Measurements from ENCODE around the gene AKAP6.

Gene AKAP6

DNA sequence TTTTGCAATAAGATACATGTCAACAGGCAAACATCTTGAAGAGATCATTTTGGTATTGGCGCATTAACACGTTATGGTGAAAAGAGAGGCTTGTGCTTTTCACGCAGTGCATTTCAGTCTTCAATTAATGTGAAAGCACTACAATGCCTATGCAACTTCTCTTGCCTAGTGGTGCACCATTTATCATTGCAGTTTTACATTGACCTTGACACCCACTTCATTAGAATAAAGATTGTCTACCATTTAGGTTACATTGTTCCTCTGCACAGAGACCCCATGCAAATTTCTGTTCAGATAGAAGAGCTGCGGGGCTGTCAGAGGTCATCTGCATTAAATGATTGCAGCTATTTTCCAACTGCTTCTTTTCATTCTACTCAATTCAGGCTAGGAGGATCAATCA lies 397.4 kb downstream of the AKAP6 start:
- Histone ChIP-seq H3K27ac (ENCODE audit: insufficient read depth, low read length, poor library complexity, severe bottlenecking) (no peak overlapping the region), H3K4me1 (ENCODE audit: control insufficient read depth, insufficient read depth, low read length, poor library complexity, severe bottlenecking) (no peaks in the 10 kb centered on the region), H3K4me3 (ENCODE audit: insufficient read depth, low read depth, low read length, poor library complexity, severe bottlenecking) (no peak overlapping the region), H3K9me3 (ENCODE audit: control insufficient read depth, low read length) (no peaks in the 10 kb centered on the region), H3K27me3 (replicated peaks; ENCODE audit: control insufficient read depth, insufficient read depth, low read length, poor library complexity, severe bottlenecking) (no peaks in the 10 kb centered on the region), H3K36me3 (ENCODE audit: control insufficient read depth, insufficient read depth, low read length) (no peaks in the 10 kb centered on the region)
- no peak for DNase-seq

DNA sequence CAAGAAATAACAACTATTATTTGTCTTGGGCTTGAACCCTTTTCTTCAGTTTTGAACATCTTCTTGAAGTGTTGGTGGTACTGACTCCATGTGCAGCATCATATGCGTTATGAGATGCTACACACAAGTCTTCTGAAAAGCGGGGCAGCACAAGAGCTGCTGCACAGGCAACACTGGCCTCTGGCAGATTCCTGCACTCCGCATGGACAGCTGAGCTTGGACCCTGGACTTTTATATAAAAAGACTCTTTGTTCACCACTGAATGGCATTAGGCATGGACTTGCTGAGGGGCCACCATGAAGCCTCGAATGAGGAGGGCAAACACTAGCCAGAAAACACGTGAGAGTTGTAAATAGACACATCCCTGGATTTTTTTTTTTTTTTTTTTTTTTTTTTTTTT lies 398.7 kb downstream of the AKAP6 start:
- Histone ChIP-seq H3K27me3 (replicated peaks; ENCODE audit: control insufficient read depth, insufficient read depth, low read length, poor library complexity, severe bottlenecking) (no peaks in the 10 kb centered on the region), H3K36me3 (ENCODE audit: control insufficient read depth, insufficient read depth, low read length) (no peaks in the 10 kb centered on the region), H3K4me1 (ENCODE audit: control insufficient read depth, insufficient read depth, low read length, poor library complexity, severe bottlenecking) (no peaks in the 10 kb centered on the region), H3K9me3 (ENCODE audit: control insufficient read depth, low read length) (no peaks in the 10 kb centered on the region), H3K27ac (ENCODE audit: insufficient read depth, low read length, poor library complexity, severe bottlenecking) (no peak overlapping the region), H3K4me3 (ENCODE audit: insufficient read depth, low read depth, low read length, poor library complexity, severe bottlenecking) (no peak overlapping the region)
- DNase-seq, result no peak

DNA sequence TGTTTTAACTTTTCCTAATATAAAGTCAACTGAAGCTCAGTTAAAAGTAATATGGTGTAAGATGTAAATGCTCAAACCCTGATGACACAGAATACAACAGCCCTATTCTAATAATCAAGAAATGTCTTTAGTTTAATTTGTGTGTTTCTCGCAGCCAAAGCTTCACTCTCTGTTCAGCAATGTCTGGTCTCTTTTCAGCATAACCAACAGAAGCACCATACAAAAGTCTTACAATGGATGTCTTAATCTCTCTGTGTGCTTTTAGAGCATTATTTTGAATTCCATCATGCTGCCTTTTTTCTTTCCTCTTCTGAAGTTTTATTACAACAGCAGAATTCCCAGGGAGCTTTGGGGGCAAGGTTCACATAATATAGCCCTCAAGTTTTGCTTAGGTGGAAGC lies 399.4 kb downstream of the AKAP6 start:
- H3K36me3 ChIP-seq (ENCODE audit: control insufficient read depth, insufficient read depth, low read length), result no peaks in the 10 kb centered on the region
- H3K9me3 ChIP-seq (ENCODE audit: control insufficient read depth, low read length), result no peaks in the 10 kb centered on the region
- no peaks in the 10 kb centered on the region for H3K27me3 ChIP-seq (replicated peaks; ENCODE audit: control insufficient read depth, insufficient read depth, low read length, poor library complexity, severe bottlenecking)
- DNase-seq, result no peak
- no peak overlapping the region for H3K4me3 ChIP-seq (ENCODE audit: insufficient read depth, low read depth, low read length, poor library complexity, severe bottlenecking)
- no peak overlapping the region for H3K27ac ChIP-seq (ENCODE audit: insufficient read depth, low read length, poor library complexity, severe bottlenecking)
- H3K4me1 ChIP-seq (ENCODE audit: control insufficient read depth, insufficient read depth, low read length, poor library complexity, severe bottlenecking), result no peaks in the 10 kb centered on the region

DNA sequence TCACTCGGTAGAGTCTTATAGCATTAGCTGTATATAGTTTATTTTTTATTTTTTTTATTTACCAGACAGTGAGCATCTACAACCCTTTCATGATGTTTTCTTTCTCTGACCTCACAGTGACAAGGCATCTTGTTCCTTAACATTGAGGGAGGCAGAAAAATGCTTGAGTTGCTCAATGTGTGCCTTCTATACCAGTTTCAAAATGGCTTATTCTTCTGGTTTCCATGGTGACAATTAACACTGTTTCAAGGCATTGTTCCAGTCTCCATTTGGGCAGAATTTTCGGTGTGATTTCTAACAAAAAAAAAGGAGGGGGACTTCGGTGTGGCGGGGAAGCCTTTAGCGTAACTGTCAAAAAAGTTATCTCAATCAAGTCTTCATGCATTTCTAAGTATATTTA lies 399.9 kb downstream of the AKAP6 start:
- no peak for DNase-seq
- Histone ChIP-seq H3K4me3 (ENCODE audit: insufficient read depth, low read depth, low read length, poor library complexity, severe bottlenecking) (no peak overlapping the region), H3K9me3 (ENCODE audit: control insufficient read depth, low read length) (no peaks in the 10 kb centered on the region), H3K4me1 (ENCODE audit: control insufficient read depth, insufficient read depth, low read length, poor library complexity, severe bottlenecking) (no peaks in the 10 kb centered on the region), H3K27me3 (replicated peaks; ENCODE audit: control insufficient read depth, insufficient read depth, low read length, poor library complexity, severe bottlenecking) (no peaks in the 10 kb centered on the region), H3K27ac (ENCODE audit: insufficient read depth, low read length, poor library complexity, severe bottlenecking) (no peak overlapping the region), H3K36me3 (ENCODE audit: control insufficient read depth, insufficient read depth, low read length) (no peaks in the 10 kb centered on the region)

DNA sequence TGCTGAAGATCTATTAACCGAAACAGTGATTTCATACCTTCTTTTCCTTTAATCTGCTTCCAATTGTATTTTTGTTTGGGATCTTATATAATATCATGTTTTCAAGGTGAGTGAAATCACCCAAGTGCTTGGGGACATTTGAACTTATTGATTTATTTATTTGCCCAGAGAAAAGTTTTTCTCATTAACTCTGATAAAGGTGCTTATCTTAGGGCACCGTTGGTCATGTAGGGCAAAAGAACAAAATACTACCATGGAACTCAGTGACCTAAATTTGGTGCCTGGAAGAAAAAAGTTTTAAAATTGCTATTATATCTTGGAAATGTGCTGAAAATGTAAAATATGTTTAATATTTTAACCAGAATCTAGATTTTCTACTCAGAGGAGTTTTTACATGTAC lies 402.2 kb downstream of the AKAP6 start:
- no peaks in the 10 kb centered on the region for H3K36me3 ChIP-seq (ENCODE audit: control insufficient read depth, insufficient read depth, low read length)
- H3K9me3 ChIP-seq (ENCODE audit: control insufficient read depth, low read length), result no peaks in the 10 kb centered on the region
- no peak overlapping the region for H3K27ac ChIP-seq (ENCODE audit: insufficient read depth, low read length, poor library complexity, severe bottlenecking)
- no peak overlapping the region for H3K4me3 ChIP-seq (ENCODE audit: insufficient read depth, low read depth, low read length, poor library complexity, severe bottlenecking)
- DNase-seq, result no peak
- H3K27me3 ChIP-seq (replicated peaks; ENCODE audit: control insufficient read depth, insufficient read depth, low read length, poor library complexity, severe bottlenecking), result no peaks in the 10 kb centered on the region
- H3K4me1 ChIP-seq (ENCODE audit: control insufficient read depth, insufficient read depth, low read length, poor library complexity, severe bottlenecking), result no peaks in the 10 kb centered on the region

DNA sequence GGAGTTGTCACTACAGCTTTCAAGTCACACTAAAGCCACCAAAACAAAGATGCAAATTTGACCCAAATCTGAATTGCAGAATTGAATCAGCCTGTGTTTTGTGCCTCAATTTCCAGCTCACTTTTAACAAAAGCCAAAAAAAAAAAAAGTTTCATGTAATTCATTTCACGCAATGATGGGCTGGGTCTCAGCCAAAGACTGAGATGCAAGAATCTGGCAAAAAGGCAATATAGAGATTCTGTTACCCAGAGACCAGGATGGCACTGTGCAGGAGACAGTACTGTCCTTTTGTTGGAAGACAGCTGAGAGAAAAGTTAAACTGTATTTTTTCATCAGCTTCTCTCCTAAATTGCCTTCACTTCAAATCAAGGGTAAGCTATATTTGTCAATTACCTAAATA lies 403.9 kb downstream of the AKAP6 start:
- DNase-seq, result no peak
- Histone ChIP-seq H3K27me3 (replicated peaks; ENCODE audit: control insufficient read depth, insufficient read depth, low read length, poor library complexity, severe bottlenecking) (no peaks in the 10 kb centered on the region), H3K36me3 (ENCODE audit: control insufficient read depth, insufficient read depth, low read length) (no peaks in the 10 kb centered on the region), H3K27ac (ENCODE audit: insufficient read depth, low read length, poor library complexity, severe bottlenecking) (no peak overlapping the region), H3K4me3 (ENCODE audit: insufficient read depth, low read depth, low read length, poor library complexity, severe bottlenecking) (no peak overlapping the region), H3K9me3 (ENCODE audit: control insufficient read depth, low read length) (no peaks in the 10 kb centered on the region), H3K4me1 (ENCODE audit: control insufficient read depth, insufficient read depth, low read length, poor library complexity, severe bottlenecking) (no peaks in the 10 kb centered on the region)

DNA sequence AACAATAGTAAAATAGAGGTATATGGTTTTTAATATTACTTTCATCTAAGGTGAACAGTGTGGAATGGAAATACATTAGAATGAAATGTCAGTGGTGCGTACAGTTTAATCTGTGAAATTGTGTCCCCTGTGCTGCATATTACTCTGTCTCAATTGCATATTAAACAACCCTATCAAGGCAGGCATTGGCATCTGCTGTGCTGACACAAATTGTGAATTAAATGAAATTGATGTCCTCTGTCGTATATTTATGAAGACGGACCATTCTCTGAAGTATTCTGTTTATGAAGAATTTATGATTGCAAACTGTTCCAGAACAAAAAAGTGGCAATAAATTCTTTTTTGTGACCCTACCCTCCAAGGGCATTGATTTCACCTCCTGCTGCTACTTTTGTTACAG lies 405.2 kb downstream of the AKAP6 start:
- Histone ChIP-seq H3K27ac (ENCODE audit: insufficient read depth, low read length, poor library complexity, severe bottlenecking) (no peak overlapping the region), H3K27me3 (replicated peaks; ENCODE audit: control insufficient read depth, insufficient read depth, low read length, poor library complexity, severe bottlenecking) (no peaks in the 10 kb centered on the region), H3K36me3 (ENCODE audit: control insufficient read depth, insufficient read depth, low read length) (no peaks in the 10 kb centered on the region), H3K4me1 (ENCODE audit: control insufficient read depth, insufficient read depth, low read length, poor library complexity, severe bottlenecking) (no peaks in the 10 kb centered on the region), H3K9me3 (ENCODE audit: control insufficient read depth, low read length) (no peaks in the 10 kb centered on the region), H3K4me3 (ENCODE audit: insufficient read depth, low read depth, low read length, poor library complexity, severe bottlenecking) (no peak overlapping the region)
- no peak for DNase-seq

DNA sequence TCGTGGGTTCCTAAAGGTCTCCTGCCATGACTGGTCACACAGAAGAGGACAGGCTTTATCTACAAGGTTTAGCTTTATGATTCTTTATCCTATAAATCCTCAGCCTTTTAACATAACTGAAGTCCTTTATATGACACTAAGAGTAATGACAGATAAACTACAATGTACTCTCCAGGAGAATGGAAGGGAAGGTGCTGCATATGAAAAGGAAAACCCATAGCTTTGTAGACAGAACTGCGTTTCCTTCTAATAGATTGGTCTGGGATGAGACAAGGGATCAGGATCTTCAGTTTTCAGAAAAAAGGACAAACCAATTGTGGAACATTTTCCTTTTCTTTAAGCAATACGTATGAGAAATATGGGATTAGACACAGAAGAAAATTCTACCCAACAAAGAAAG lies 408.5 kb downstream of the AKAP6 start:
- Histone ChIP-seq H3K4me3 (ENCODE audit: insufficient read depth, low read depth, low read length, poor library complexity, severe bottlenecking) (no peak overlapping the region), H3K27ac (ENCODE audit: insufficient read depth, low read length, poor library complexity, severe bottlenecking) (no peak overlapping the region), H3K9me3 (ENCODE audit: control insufficient read depth, low read length) (no peaks in the 10 kb centered on the region), H3K4me1 (ENCODE audit: control insufficient read depth, insufficient read depth, low read length, poor library complexity, severe bottlenecking) (no peaks in the 10 kb centered on the region), H3K36me3 (ENCODE audit: control insufficient read depth, insufficient read depth, low read length) (no peaks in the 10 kb centered on the region), H3K27me3 (replicated peaks; ENCODE audit: control insufficient read depth, insufficient read depth, low read length, poor library complexity, severe bottlenecking) (no peaks in the 10 kb centered on the region)
- DNase-seq, result no peak

DNA sequence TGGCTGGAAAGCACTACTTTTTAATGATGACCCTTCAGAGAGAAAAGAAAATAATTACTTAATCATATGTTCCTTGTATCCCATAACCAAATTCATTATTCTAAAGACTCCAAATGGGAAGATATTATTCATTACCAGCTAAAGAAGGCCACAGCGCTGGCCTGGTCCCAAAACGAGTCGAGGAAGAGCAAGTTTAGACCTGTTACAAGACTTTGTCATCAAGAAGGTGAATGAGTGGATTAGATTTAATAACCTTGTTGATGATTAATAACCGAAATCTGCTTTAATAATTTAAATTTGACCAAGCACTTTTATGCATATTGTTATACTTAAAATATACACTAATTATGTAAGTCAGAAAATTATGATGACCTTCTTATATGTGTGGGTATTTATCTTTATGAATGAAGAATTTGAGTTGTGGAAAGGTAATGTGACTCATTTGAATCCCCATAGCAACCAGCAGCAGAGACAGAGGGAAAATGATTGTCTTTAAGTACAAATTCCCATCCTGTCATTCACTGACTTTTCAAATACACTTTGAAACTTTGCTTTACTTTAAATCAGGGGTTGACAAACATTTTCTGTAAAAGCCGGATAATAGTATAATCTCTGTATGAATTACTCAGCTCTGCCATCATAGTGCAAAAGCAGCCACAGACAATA lies 409.2 kb downstream of the AKAP6 start:
- DNase-seq, result no peak
- no peak overlapping the region for H3K4me3 ChIP-seq (ENCODE audit: insufficient read depth, low read depth, low read length, poor library complexity, severe bottlenecking)
- no peak overlapping the region for H3K27ac ChIP-seq (ENCODE audit: insufficient read depth, low read length, poor library complexity, severe bottlenecking)
- H3K4me1 ChIP-seq (ENCODE audit: control insufficient read depth, insufficient read depth, low read length, poor library complexity, severe bottlenecking), result no peaks in the 10 kb centered on the region
- H3K36me3 ChIP-seq (ENCODE audit: control insufficient read depth, insufficient read depth, low read length), result no peaks in the 10 kb centered on the region
- no peaks in the 10 kb centered on the region for H3K9me3 ChIP-seq (ENCODE audit: control insufficient read depth, low read length)
- H3K27me3 ChIP-seq (replicated peaks; ENCODE audit: control insufficient read depth, insufficient read depth, low read length, poor library complexity, severe bottlenecking), result no peaks in the 10 kb centered on the region

DNA sequence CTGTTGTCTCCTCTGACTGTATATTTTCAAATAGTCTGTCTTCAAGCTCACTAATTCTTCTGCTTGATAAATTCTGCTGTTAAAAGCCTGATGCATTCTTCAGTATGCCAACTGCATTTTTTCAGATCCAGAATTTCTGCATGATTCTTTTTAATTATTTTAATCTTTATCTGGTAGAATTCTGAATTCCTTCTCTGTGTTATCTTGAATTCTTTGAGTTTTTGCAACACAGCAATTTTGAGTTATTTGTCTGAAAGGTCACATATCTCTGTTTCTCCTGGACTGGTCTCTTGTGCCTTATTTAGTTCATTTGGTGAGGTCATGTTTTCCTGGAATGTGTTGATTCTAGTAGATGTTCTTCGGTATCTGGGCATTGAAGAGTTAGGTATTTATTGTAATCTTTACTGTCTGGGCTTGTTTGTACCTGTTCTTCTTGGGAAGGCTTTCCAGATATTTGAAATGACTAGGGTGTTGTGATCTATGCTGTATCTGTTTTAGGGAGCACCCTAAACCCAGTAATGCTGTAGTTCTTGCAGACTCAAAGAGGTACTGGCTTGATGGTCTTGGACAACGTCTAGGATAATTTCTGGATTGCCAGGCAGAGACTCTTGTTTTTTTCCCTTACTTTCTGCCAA lies 415.8 kb downstream of the AKAP6 start:
- Histone ChIP-seq H3K36me3 (ENCODE audit: control insufficient read depth, insufficient read depth, low read length) (no peaks in the 10 kb centered on the region), H3K27me3 (replicated peaks; ENCODE audit: control insufficient read depth, insufficient read depth, low read length, poor library complexity, severe bottlenecking) (no peaks in the 10 kb centered on the region), H3K4me1 (ENCODE audit: control insufficient read depth, insufficient read depth, low read length, poor library complexity, severe bottlenecking) (no peaks in the 10 kb centered on the region), H3K27ac (ENCODE audit: insufficient read depth, low read length, poor library complexity, severe bottlenecking) (no peak overlapping the region), H3K9me3 (ENCODE audit: control insufficient read depth, low read length) (no peaks in the 10 kb centered on the region), H3K4me3 (ENCODE audit: insufficient read depth, low read depth, low read length, poor library complexity, severe bottlenecking) (no peak overlapping the region)
- no peak for DNase-seq

Data from effector memory CD4-positive, alpha-beta T cell (primary cell).